Hepatocyte (in vitro differentiated cells): ENCODE results near the gene ZHX3. TPM values are rescaled to one million over a fixed set of nuclear protein-coding genes. Genes with fewer than 3 reads are reported as not detected.

Source experiments
- DNase-seq: peaks from one replicate; pipeline ENCODE4 v3.0.0-alpha.2; 2016; ENCODE audit warnings: low spot score
- H2AFZ ChIP-seq: fragments of 200-600 bp; sonication (generic); 2 replicates; pipeline ENCODE4 v1.6.0; 2016; ENCODE audit warnings: antibody characterized with exemption, mild to moderate bottlenecking
- H3K27ac ChIP-seq: fragments of 200-600 bp; sonication (generic); 2 replicates; pipeline ENCODE4 v1.5.1; 2016; ENCODE audit warnings: mild to moderate bottlenecking
- H3K27me3 ChIP-seq: fragments of 200-600 bp; sonication (generic); 2 replicates; pipeline ENCODE4 v1.6.1; 2016
- H3K36me3 ChIP-seq: fragments of 200-600 bp; sonication (generic); replicated peaks from 2 replicates; pipeline ENCODE4 v1.5.1; 2016; ENCODE audit warnings: low read depth; ENCODE audit not compliant: insufficient read depth
- H3K4me1 ChIP-seq: fragments of 200-600 bp; sonication (generic); 2 replicates; pipeline ENCODE4 v1.5.1; 2016; ENCODE audit warnings: mild to moderate bottlenecking, moderate library complexity; ENCODE audit not compliant: insufficient read depth
- H3K4me2 ChIP-seq: fragments of 200-600 bp; sonication (generic); 2 replicates; pipeline ENCODE4 v1.6.0; 2016
- H3K4me3 ChIP-seq: fragments of 200-600 bp; sonication (generic); 2 replicates; pipeline ENCODE4 v1.5.1; 2016; ENCODE audit warnings: mild to moderate bottlenecking
- H3K79me2 ChIP-seq: fragments of 200-600 bp; sonication (generic); 2 replicates; pipeline ENCODE4 v1.6.0; 2017; ENCODE audit warnings: mild to moderate bottlenecking
- H3K9me2 ChIP-seq: fragments of 200-600 bp; sonication (generic); replicated peaks from 2 replicates; pipeline ENCODE4 v1.6.0; 2017; ENCODE audit warnings: mild to moderate bottlenecking; ENCODE audit not compliant: insufficient read depth
- H3K9me3 ChIP-seq: fragments of 200-600 bp; sonication (generic); 2 replicates; pipeline ENCODE4 v1.5.1; 2016; ENCODE audit warnings: low read depth, mild to moderate bottlenecking
- H4K20me1 ChIP-seq: fragments of 200-600 bp; sonication (generic); 2 replicates; pipeline ENCODE4 v1.6.0; 2016; ENCODE audit warnings: mild to moderate bottlenecking; ENCODE audit not compliant: insufficient read depth, poor library complexity, severe bottlenecking
- CTCF ChIP-seq: fragments of 200-600 bp; sonication (generic); IDR thresholded peaks from 2 replicates; pipeline ENCODE4 v1.5.1; 2016; ENCODE audit warnings: antibody characterized with exemption, mild to moderate bottlenecking; ENCODE audit not compliant: poor library complexity
- EZH2 ChIP-seq: fragments of 200-600 bp; sonication (generic); IDR thresholded peaks from 2 replicates; pipeline ENCODE4 v1.6.1; 2016; ENCODE audit warnings: antibody characterized with exemption, mild to moderate bottlenecking, borderline replicate concordance
- EZH2phosphoT487 ChIP-seq: fragments of 200-600 bp; sonication (generic); IDR thresholded peaks from one replicate; pipeline ENCODE4 v1.6.1; 2018; ENCODE audit warnings: antibody characterized with exemption, mild to moderate bottlenecking, low read depth, moderate library complexity; ENCODE audit not compliant: unreplicated experiment, severe bottlenecking
- WGBS: methylation state at CpG from one replicate; pipeline ENCODE4 v1.1.6; 2016; ENCODE audit warnings: low lambda C conversion rate; ENCODE audit errors: missing lambda C conversion rate; 5-methylcytosine and 5-hydroxymethylcytosine counted together
- polyA plus RNA-seq: library from polyadenylated mRNA; unstranded; fragments of >200 nt; fragmentation: Nextera tagmentation; extraction: Ambion mirVana; gene quantifications from 2 replicates; pipeline ENCODE4 v1.2.1, GENCODE V29; 2016
- total RNA-seq: library from RNA; depleted of rRNA; stranded (reverse); fragments of >200 nt; gene quantifications from 2 replicates; pipeline ENCODE4 v1.2.3, GENCODE V29; 2014

Gene ZHX3
- total and polyA plus RNA-seq, 2 experiments from 2014 or later, result 15.0 to 19.7 TPM

- no peaks in the 10 kb centered on the region for H3K9me3 ChIP-seq
- H2AFZ ChIP-seq, result no peak overlapping the region
- H3K27ac ChIP-seq, result no peak overlapping the region
- H3K27me3 ChIP-seq, result no peaks in the 10 kb centered on the region
- DNase-seq, result no peak
- no peaks in the 10 kb centered on the region for H3K9me2 ChIP-seq
- H3K4me2 ChIP-seq, result no peak overlapping the region
- H3K36me3 ChIP-seq, result no peaks in the 10 kb centered on the region
- 80% methylated on average over 3 of the region's 3 CpGs for WGBS
- H3K4me3 ChIP-seq, result no peak overlapping the region
- peaks cover 7% of the 10 kb centered on the region for H3K79me2 ChIP-seq
- H3K4me1 ChIP-seq, result peaks cover 3% of the 10 kb centered on the region
- H4K20me1 ChIP-seq, result no peaks in the 10 kb centered on the region
- no peak for TF ChIP-seq EZH2phosphoT487
- no peak for TF ChIP-seq CTCF
- TF ChIP-seq EZH2, result no peak
Observed at GRCh38 chr20:41279546-41280225, 37.8 kb downstream of the ZHX3 start.

DNA sequence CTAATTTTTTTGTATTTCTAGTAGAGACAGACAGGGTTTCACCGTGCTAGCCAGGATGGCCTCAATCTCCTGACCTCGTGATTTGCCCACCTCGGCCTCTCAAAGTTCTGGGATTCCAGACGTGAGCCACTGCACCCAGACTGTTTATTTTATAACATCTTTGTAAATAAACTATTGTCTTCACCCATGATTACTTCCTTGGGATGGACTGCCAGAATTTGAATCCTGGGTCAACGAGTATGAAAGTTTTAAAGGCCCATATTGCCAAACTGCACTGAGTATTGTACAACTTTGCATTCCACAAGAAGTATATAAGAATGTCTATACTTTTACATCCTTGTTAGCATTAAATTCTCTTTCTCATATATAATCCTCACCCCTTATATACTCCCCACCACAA lies 38.6 kb downstream of the ZHX3 start:
- TF ChIP-seq EZH2, result no peak
- TF ChIP-seq EZH2phosphoT487, result no peak
- no peak for TF ChIP-seq CTCF
- no peaks in the 10 kb centered on the region for H3K9me2 ChIP-seq
- no peaks in the 10 kb centered on the region for H4K20me1 ChIP-seq
- H3K4me3 ChIP-seq, result no peak overlapping the region
- H3K27ac ChIP-seq, result no peak overlapping the region
- H3K36me3 ChIP-seq, result no peaks in the 10 kb centered on the region
- DNase-seq, result no peak
- peaks cover 7% of the 10 kb centered on the region for H3K79me2 ChIP-seq
- no peak overlapping the region for H2AFZ ChIP-seq
- H3K4me2 ChIP-seq, result no peak overlapping the region
- H3K4me1 ChIP-seq, result peaks cover 3% of the 10 kb centered on the region
- H3K27me3 ChIP-seq, result no peaks in the 10 kb centered on the region
- no peaks in the 10 kb centered on the region for H3K9me3 ChIP-seq
- WGBS, result 78% methylated on average over 5 of the region's 5 CpGs

- no peak overlapping the region for H3K4me3 ChIP-seq
- WGBS, result 91% methylated on average over 3 of the region's 3 CpGs
Observed at GRCh38 chr20:41277049-41277448, 40.5 kb downstream of the ZHX3 start.

More at GRCh38 chr20:41277049-41277448, 40.5 kb downstream of the ZHX3 start:
- Histone ChIP-seq H3K27ac (no peak overlapping the region), H3K79me2 (peaks cover 11% of the 10 kb centered on the region), H4K20me1 (no peaks in the 10 kb centered on the region), H3K4me1 (peaks cover 3% of the 10 kb centered on the region), H2AFZ (no peak overlapping the region), H3K9me3 (no peaks in the 10 kb centered on the region), H3K9me2 (no peaks in the 10 kb centered on the region), H3K27me3 (no peaks in the 10 kb centered on the region), H3K4me2 (no peak overlapping the region), H3K36me3 (no peaks in the 10 kb centered on the region)
- TF ChIP-seq CTCF (no peak), EZH2 (no peak), EZH2phosphoT487 (no peak)
- DNase-seq, result no peak
